ENCODE results near the gene PRLH.

Gene PRLH

DNA sequence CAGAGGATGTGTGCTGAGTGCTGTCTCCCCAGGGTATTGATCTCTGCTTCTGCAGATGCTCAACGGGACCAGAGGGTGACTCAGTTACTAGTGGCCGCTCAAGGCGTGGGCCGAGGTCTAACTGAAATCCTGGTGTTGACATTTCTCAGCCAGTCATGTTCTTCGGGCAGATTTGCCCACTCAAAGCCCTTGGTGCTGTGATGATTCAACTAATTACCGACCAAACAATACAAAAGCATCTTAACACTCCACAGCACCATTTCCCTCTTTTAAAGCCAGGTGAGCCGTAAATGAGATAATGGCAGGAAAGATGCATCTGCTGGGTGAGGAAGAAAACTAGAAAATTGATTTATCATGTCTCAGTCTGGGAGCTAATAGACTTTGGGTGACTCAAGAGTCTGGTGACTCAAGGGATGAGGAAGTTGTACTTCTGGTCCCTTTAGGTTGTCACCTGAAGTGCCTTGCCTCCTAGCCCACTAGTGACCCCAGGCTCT lies 32.7 kb upstream of the PRLH start:
- TF ChIP-seq, protein P1, sequence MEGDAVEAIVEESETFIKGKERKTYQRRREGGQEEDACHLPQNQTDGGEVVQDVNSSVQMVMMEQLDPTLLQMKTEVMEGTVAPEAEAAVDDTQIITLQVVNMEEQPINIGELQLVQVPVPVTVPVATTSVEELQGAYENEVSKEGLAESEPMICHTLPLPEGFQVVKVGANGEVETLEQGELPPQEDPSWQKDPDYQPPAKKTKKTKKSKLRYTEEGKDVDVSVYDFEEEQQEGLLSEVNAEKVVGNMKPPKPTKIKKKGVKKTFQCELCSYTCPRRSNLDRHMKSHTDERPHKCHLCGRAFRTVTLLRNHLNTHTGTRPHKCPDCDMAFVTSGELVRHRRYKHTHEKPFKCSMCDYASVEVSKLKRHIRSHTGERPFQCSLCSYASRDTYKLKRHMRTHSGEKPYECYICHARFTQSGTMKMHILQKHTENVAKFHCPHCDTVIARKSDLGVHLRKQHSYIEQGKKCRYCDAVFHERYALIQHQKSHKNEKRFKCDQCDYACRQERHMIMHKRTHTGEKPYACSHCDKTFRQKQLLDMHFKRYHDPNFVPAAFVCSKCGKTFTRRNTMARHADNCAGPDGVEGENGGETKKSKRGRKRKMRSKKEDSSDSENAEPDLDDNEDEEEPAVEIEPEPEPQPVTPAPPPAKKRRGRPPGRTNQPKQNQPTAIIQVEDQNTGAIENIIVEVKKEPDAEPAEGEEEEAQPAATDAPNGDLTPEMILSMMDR (IDR thresholded peaks at IDR 0.05; ENCODE audit: low read depth, low read length): no peak

DNA sequence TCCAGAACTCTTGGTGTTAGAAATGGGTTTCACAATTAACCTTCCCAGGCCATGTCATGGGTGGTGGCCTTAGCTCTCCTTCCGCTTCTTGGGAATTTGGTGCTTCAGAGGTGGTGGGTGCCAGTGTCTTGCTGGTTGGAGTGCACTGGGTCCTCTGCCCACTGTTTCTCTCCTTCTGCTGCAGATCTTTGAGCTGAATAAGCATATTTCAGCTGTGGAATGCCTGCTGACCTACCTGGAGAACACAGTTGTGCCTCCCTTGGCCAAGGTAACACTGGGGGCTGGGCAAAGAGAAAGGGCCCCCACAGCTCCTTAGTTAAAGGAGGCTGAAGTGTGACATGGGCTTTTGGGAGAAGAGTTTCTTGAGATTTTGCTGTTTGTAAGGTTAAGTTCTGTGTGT lies 32.0 kb upstream of the PRLH start:
- H3K4me3 ChIP-seq (ENCODE audit: low read depth, low read length): no peak overlapping the region

More for the DNA sequence above, 32.7 kb upstream of the PRLH start:
- H3K4me3 ChIP-seq (ENCODE audit: low read depth, low read length): no peak overlapping the region

DNA sequence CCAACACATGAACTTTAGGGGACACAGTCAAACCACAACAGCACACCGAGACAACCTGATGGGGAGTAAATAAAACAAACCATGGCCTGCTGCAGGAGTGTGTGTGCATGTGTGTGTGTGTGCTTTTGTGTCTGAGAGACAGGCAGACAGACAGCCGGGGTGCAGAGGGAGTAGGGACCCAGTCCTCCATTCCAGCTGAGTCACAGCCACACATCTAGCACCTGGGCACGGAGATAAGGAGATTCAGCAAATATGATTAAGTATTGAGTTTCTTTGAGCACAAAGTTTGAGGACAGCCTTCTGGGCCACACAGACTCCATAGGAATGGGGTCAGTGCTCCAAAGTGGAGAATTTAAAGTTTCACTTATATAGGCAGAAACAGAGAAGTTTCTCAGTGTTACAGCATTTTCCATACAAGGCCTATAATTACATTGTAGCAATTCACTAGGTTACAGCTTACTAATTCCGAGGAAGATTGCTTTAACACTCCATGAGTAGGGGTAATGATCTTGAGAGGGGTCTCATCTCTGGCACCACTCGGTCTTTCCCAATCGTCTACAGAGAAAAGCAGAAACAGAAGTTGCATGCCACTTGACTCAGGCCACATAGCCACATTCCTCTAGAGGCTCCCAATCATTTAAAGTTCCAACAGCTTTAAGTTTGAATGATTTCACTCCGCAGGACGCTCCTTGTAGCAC lies 30.8 kb upstream of the PRLH start:
- TF ChIP-seq, protein P1 (IDR thresholded peaks at IDR 0.05; ENCODE audit: low read depth, low read length): no peak
- no peak overlapping the region for H3K4me3 ChIP-seq (ENCODE audit: low read depth, low read length)

More for the DNA sequence above, 32.0 kb upstream of the PRLH start:
- TF ChIP-seq, protein P1 (IDR thresholded peaks at IDR 0.05; ENCODE audit: low read depth, low read length): no peak

DNA sequence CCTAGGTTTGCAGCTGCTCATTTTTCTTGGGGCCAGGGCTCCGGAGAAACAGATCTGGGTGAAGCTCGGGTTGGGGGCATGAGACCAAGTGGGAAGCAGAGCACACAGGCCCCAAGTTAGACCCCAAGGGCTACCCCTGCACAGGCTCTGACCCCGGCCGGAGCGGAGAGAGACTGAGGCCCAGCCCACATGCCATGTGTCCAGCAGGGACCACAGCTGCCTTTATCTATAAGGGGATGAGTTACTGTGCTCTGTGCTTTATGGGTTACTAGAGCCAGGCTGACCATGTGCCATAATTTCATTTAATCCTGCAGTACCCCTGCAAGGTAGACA lies 30.3 kb upstream of the PRLH start:
- TF ChIP-seq, protein P1 (IDR thresholded peaks at IDR 0.05; ENCODE audit: low read depth, low read length): no peak
- H3K4me3 ChIP-seq (ENCODE audit: low read depth, low read length): no peak overlapping the region

DNA sequence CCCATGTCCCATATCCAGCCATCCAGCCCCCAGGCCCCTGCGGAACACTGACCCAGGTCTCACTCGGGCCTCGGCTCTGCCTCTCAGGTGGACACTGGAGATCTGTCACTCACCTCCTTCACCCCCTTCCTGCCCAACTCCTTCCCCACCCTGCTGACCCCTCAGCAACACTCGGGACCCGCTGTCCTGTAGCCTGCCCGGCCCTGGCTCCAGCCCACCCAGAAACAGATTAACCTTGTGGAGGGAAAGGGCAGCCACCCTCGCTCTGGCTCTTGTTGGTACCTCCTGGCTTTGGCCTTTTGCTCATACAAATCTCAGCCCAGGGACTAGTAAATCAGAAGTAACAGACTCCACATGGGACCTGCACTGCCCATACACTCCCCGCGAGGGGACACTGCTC lies 29.8 kb upstream of the PRLH start:
- H3K4me3 ChIP-seq (ENCODE audit: low read depth, low read length): no peak overlapping the region
- TF ChIP-seq, protein P1 (IDR thresholded peaks at IDR 0.05; ENCODE audit: low read depth, low read length): no peak

DNA sequence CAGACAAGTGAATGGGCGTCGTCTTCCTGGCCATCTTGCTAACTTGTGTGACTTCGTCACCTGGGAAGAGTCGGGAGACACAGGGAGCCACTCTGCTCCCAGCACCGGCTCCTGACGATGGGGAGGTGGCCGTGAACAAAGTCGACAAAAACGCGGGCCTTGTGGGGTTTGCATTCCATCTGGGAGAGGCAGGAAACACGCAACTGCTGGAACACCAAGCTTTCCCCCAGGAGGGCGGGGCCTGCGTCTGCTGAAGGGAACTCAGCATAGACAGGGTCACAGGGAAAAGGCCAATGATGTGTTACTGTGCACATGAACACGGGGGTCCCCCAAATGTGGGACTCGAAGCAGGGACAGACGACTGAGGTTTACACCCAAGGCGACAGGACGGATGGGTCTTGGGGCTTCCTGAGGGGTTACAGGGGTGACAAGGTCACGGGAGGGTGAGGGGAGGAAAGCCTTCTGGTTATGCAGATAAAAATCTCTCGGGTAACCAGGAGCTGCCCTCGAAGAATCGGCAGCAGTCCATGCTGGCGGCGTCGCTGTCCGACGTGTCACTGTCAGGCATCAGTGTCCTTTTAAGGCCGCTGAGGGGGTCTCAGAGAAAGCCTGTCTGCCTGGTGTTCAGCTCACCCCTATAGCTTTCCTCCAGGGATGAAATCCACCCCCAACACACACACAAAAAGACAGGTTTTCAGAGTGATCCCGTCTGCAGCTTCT lies 28.2 kb upstream of the PRLH start:
- no peak overlapping the region for H3K4me3 ChIP-seq (ENCODE audit: low read depth, low read length)
- TF ChIP-seq, protein P1 (IDR thresholded peaks at IDR 0.05; ENCODE audit: low read depth, low read length): no peak

DNA sequence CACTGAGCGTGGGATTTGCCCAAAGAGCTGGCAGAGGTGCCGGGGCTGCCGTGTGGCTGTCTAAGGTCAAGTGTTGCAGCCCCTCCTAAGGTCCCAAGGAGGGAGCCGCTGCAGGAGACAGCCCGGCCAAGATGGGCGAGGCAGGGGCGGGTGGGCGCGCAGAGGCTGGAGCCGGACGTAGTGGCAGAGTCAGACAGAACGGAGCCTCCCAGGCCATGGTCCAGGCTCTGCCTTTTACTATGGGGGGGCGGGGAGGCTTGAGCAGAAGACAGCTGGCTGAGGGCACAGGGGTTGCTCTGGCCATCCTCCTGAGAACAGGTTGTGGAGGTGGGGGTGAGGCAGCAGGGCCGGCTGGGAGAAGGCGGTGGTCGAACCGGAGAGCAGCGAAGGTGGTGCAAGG lies 27.5 kb upstream of the PRLH start:
- H3K4me3 ChIP-seq (ENCODE audit: low read depth, low read length): no peak overlapping the region
- TF ChIP-seq, protein P1 (IDR thresholded peaks at IDR 0.05; ENCODE audit: low read depth, low read length): no peak
